Measurements from ENCODE around the gene INSC. TPM values are rescaled to one million over a fixed set of nuclear protein-coding genes. Genes with fewer than 3 reads are reported as not detected.

The INSC gene
- total RNA-seq, 4 donors from 2014 or later = not detected

- Histone ChIP-seq H3K36me3 (no peaks in the 10 kb centered on the region), H3K27ac (no peak overlapping the region), H3K9me3 (no peaks in the 10 kb centered on the region), H3K27me3 (no peaks in the 10 kb centered on the region), H3K4me3 (no peak overlapping the region), H3K4me1 (no peaks in the 10 kb centered on the region)
- no peak for DNase-seq
- ATAC-seq = no peak
- in situ Hi-C loops (cut with MboI; ENCODE audit: low sequenced_read_pairs in 4 of 4) (no loop called here), intact Hi-C loops (cut with DNase I; ENCODE audit: low total_unique reads) (no loop called here)
- TF ChIP-seq, protein P1, sequence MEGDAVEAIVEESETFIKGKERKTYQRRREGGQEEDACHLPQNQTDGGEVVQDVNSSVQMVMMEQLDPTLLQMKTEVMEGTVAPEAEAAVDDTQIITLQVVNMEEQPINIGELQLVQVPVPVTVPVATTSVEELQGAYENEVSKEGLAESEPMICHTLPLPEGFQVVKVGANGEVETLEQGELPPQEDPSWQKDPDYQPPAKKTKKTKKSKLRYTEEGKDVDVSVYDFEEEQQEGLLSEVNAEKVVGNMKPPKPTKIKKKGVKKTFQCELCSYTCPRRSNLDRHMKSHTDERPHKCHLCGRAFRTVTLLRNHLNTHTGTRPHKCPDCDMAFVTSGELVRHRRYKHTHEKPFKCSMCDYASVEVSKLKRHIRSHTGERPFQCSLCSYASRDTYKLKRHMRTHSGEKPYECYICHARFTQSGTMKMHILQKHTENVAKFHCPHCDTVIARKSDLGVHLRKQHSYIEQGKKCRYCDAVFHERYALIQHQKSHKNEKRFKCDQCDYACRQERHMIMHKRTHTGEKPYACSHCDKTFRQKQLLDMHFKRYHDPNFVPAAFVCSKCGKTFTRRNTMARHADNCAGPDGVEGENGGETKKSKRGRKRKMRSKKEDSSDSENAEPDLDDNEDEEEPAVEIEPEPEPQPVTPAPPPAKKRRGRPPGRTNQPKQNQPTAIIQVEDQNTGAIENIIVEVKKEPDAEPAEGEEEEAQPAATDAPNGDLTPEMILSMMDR (IDR thresholded peaks at IDR 0.05 in 4 of 5, conservative IDR thresholded peaks at IDR 0.05 in 1 of 5) = no peak
Measured at GRCh38 chr11:15163136-15163535, 48.4 kb downstream of the INSC start.

- no peak overlapping the region for H3K27ac ChIP-seq
- intact Hi-C loops (cut with DNase I; ENCODE audit: low total_unique reads) (no loop called here), in situ Hi-C loops (cut with MboI; ENCODE audit: low sequenced_read_pairs in 4 of 4) (no loop called here)
- TF ChIP-seq, protein P1 (IDR thresholded peaks at IDR 0.05 in 4 of 5, conservative IDR thresholded peaks at IDR 0.05 in 1 of 5) = no peak
- H3K9me3 ChIP-seq = no peaks in the 10 kb centered on the region
- no peaks in the 10 kb centered on the region for H3K4me1 ChIP-seq
- no peaks in the 10 kb centered on the region for H3K36me3 ChIP-seq
- DNase-seq (no peak), ATAC-seq (no peak)
- H3K4me3 ChIP-seq = no peak overlapping the region
- no peaks in the 10 kb centered on the region for H3K27me3 ChIP-seq
Measured at GRCh38 chr11:15166204-15166603, 51.5 kb downstream of the INSC start.

- DNase-seq (no peak), ATAC-seq (no peak)
- H3K4me1 ChIP-seq = no peaks in the 10 kb centered on the region
- H3K27ac ChIP-seq = no peak overlapping the region
- no peaks in the 10 kb centered on the region for H3K27me3 ChIP-seq
- no peaks in the 10 kb centered on the region for H3K36me3 ChIP-seq
- in situ Hi-C loops (cut with MboI; ENCODE audit: low sequenced_read_pairs in 4 of 4) = no loop called here
- intact Hi-C loops (cut with DNase I; ENCODE audit: low total_unique reads) = no loop called here
- TF ChIP-seq POLR2A (IDR thresholded peaks at IDR 0.05) = no peak
- TF ChIP-seq, protein P1 (IDR thresholded peaks at IDR 0.05 in 4 of 5, conservative IDR thresholded peaks at IDR 0.05 in 1 of 5) = no peak
- no peak overlapping the region for H3K4me3 ChIP-seq
- H3K9me3 ChIP-seq = no peaks in the 10 kb centered on the region
Measured at GRCh38 chr11:15169815-15170551, 55.3 kb downstream of the INSC start.

GRCh38 chr11:15170698-15171097 lies 56.0 kb downstream of the INSC start:
- TF ChIP-seq, protein P1 (IDR thresholded peaks at IDR 0.05 in 4 of 5, conservative IDR thresholded peaks at IDR 0.05 in 1 of 5) = no peak
- no peak for TF ChIP-seq POLR2A (IDR thresholded peaks at IDR 0.05)
- Histone ChIP-seq H3K4me3 (no peak overlapping the region), H3K36me3 (no peaks in the 10 kb centered on the region), H3K27me3 (no peaks in the 10 kb centered on the region), H3K9me3 (no peaks in the 10 kb centered on the region), H3K4me1 (no peaks in the 10 kb centered on the region), H3K27ac (no peak overlapping the region)
- DNase-seq (no peak), ATAC-seq (no peak)
- in situ Hi-C loops (cut with MboI; ENCODE audit: low sequenced_read_pairs in 4 of 4) = no loop called here
- intact Hi-C loops (cut with DNase I; ENCODE audit: low total_unique reads) = no loop called here

GRCh38 chr11:15171956-15172355 lies 57.2 kb downstream of the INSC start:
- no peaks in the 10 kb centered on the region for H3K36me3 ChIP-seq
- no peaks in the 10 kb centered on the region for H3K4me1 ChIP-seq
- TF ChIP-seq POLR2A (IDR thresholded peaks at IDR 0.05) = no peak
- TF ChIP-seq, protein P1 (IDR thresholded peaks at IDR 0.05 in 4 of 5, conservative IDR thresholded peaks at IDR 0.05 in 1 of 5) = no peak
- H3K27me3 ChIP-seq = no peaks in the 10 kb centered on the region
- no peaks in the 10 kb centered on the region for H3K9me3 ChIP-seq
- ATAC-seq (no peak), DNase-seq (no peak)
- intact Hi-C loops (cut with DNase I; ENCODE audit: low total_unique reads) (no loop called here), in situ Hi-C loops (cut with MboI; ENCODE audit: low sequenced_read_pairs in 4 of 4) (no loop called here)
- no peak overlapping the region for H3K4me3 ChIP-seq
- no peak overlapping the region for H3K27ac ChIP-seq
